A673 (cell line): Measurements from ENCODE around the gene BHLHE23. TPM values are rescaled to one million over a fixed set of nuclear protein-coding genes. Genes with fewer than 3 reads are reported as not detected.

Experiments used
- BruUV-seq: library from RNA; stranded (reverse); fragments of 400-500 nt; replicated peaks from 2 replicates; lab custom pipeline; 2021; lab: Mats Ljungman, UMichigan
- CTCF ChIA-PET: fragments of 300-600 bp; sonication (Branson Sonifier 250); formaldehyde crosslinking; loops from one replicate; lab custom pipeline; 2022; ENCODE audit warnings: antibody characterized with exemption; lab: Charles Lee
- POLR2A ChIA-PET: fragments of 300-600 bp; sonication (Branson Sonifier 250); formaldehyde crosslinking; loops from one replicate; lab custom pipeline; 2022; ENCODE audit warnings: antibody characterized with exemption; ENCODE audit not compliant: low non-redundant PET; lab: Charles Lee
- DNase-seq: peaks from one replicate; pipeline ENCODE4 v3.0.0-alpha.2; 2015; ENCODE audit warnings: low spot score
- H3K27ac ChIP-seq: fragments of 200-600 bp; sonication (generic); 2 replicates; pipeline ENCODE4 v1.5.1; 2016; ENCODE audit warnings: mixed run types, low read depth, mild to moderate bottlenecking, mixed read lengths, antibody characterized with exemption, low read length; ENCODE audit not compliant: poor library complexity, severe bottlenecking
- H3K27me3 ChIP-seq: fragments of 200-600 bp; sonication (generic); replicated peaks from 2 replicates; pipeline ENCODE4 v1.6.1; 2017; ENCODE audit warnings: mixed run types, low read depth, mild to moderate bottlenecking, mixed read lengths, antibody characterized with exemption, low read length; ENCODE audit not compliant: insufficient read depth, poor library complexity
- H3K36me3 ChIP-seq: fragments of 200-600 bp; sonication (generic); 2 replicates; pipeline ENCODE4 v1.6.1; 2016; ENCODE audit warnings: mixed run types, mild to moderate bottlenecking, mixed read lengths, antibody characterized with exemption, low read length; ENCODE audit not compliant: insufficient read depth, poor library complexity, severe bottlenecking
- H3K4me1 ChIP-seq: fragments of 200-600 bp; sonication (generic); 2 replicates; pipeline ENCODE4 v1.6.1; 2017; ENCODE audit warnings: mixed run types, mild to moderate bottlenecking, mixed read lengths, antibody characterized with exemption, low read length; ENCODE audit not compliant: insufficient read depth, poor library complexity, severe bottlenecking
- H3K4me3 ChIP-seq: fragments of 200-600 bp; sonication (generic); 2 replicates; pipeline ENCODE4 v1.5.1; 2016; ENCODE audit warnings: low read depth, mixed run types, mild to moderate bottlenecking, mixed read lengths, low read length; ENCODE audit not compliant: poor library complexity, severe bottlenecking
- H3K9me3 ChIP-seq: fragments of 200-600 bp; sonication (generic); 2 replicates; pipeline ENCODE4 v1.6.1; 2016; ENCODE audit warnings: mixed run types, low read depth, mild to moderate bottlenecking, mixed read lengths, antibody characterized with exemption, low read length; ENCODE audit not compliant: poor library complexity, severe bottlenecking
- EZH2 ChIP-seq: fragments of 200-600 bp; sonication (generic); IDR thresholded peaks from 2 replicates; pipeline ENCODE4 v1.6.1; 2017; ENCODE audit warnings: borderline replicate concordance, low read depth, mild to moderate bottlenecking, mixed read lengths, antibody characterized with exemption, low read length; ENCODE audit not compliant: poor library complexity, severe bottlenecking
- intact Hi-C: fragments of 100-400 bp; cut with micrococcal nuclease; formaldehyde crosslinking; loops from one replicate; pipeline ENCODE4 v1.10.0; 2022; ENCODE audit not compliant: unreplicated experiment
- total RNA-seq: library from RNA; stranded (reverse); gene quantifications from 2 replicates; pipeline ENCODE4 v1.2.3, GENCODE V29; 2021
- TF ChIP-seq, protein P1 (sequence below): fragments of 300-800, 200-600 bp; sonication (generic); conservative IDR thresholded peaks from 2 replicates; pipeline ENCODE4 v1.5.1; 2017; ENCODE audit warnings: low read depth, mild to moderate bottlenecking, antibody characterized with exemption, low read length, moderate library complexity, mixed read lengths

BHLHE23 gene
- total RNA-seq, 1 experiment from 2014 or later, result not detected

DNA sequence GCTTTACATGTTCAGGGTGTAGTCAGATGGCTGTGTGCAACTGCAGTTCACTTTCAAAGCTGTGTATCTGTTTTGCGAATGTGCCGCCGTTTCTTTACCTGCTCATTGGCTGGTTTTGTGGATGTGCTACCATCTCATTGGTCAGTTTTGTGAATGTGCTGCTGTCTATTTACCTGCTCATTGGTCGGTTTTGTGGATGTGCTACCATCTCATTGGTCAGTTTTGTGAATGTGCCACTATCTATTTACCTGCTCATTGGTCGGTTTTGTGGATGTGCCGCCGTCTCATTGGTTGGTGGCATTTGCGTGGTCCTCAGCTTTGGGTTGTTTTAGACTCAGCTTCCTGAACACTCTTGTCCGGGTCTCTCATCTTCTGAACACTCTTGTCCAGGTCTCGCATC lies 40.5 kb upstream of the BHLHE23 start:
- no peaks in the 10 kb centered on the region for H3K4me1 ChIP-seq
- H3K27ac ChIP-seq, result no peak overlapping the region
- H3K4me3 ChIP-seq, result no peak overlapping the region
- no TSS peak for BruUV-seq
- H3K9me3 ChIP-seq, result no peaks in the 10 kb centered on the region
- no peak for TF ChIP-seq EZH2
- TF ChIP-seq, protein P1, sequence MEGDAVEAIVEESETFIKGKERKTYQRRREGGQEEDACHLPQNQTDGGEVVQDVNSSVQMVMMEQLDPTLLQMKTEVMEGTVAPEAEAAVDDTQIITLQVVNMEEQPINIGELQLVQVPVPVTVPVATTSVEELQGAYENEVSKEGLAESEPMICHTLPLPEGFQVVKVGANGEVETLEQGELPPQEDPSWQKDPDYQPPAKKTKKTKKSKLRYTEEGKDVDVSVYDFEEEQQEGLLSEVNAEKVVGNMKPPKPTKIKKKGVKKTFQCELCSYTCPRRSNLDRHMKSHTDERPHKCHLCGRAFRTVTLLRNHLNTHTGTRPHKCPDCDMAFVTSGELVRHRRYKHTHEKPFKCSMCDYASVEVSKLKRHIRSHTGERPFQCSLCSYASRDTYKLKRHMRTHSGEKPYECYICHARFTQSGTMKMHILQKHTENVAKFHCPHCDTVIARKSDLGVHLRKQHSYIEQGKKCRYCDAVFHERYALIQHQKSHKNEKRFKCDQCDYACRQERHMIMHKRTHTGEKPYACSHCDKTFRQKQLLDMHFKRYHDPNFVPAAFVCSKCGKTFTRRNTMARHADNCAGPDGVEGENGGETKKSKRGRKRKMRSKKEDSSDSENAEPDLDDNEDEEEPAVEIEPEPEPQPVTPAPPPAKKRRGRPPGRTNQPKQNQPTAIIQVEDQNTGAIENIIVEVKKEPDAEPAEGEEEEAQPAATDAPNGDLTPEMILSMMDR, result no peak
- DNase-seq, result no peak
- H3K27me3 ChIP-seq, result no peaks in the 10 kb centered on the region
- intact Hi-C loops, result no loop called here
- ChIA-PET CTCF (no interaction called here), POLR2A (no interaction called here)
- no peaks in the 10 kb centered on the region for H3K36me3 ChIP-seq

DNA sequence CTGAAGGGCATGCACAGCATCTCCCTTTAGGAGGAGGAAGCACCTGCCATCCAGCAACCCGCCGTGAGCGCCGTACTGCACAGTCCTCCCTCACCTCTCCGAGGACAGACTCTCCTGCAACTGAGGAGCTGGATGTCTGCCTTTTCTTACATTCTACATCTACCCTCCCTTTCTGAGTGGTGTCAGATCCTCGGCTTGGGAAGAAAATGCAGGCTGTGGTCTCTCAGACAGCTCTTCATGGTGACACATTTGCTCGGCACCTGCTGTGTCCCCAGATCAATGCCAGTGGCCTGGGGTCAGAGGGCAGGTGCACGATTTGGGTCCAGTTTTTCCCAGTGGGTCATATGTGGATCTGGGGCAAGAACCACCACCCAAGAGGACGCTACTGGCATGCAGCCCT lies 40.1 kb upstream of the BHLHE23 start:
- no peaks in the 10 kb centered on the region for H3K27me3 ChIP-seq
- TF ChIP-seq EZH2, result no peak
- TF ChIP-seq, protein P1, result no peak
- POLR2A ChIA-PET, result no interaction called here
- H3K36me3 ChIP-seq, result no peaks in the 10 kb centered on the region
- H3K4me1 ChIP-seq, result no peaks in the 10 kb centered on the region
- H3K27ac ChIP-seq, result no peak overlapping the region
- no peaks in the 10 kb centered on the region for H3K9me3 ChIP-seq
- no peak for DNase-seq
- CTCF ChIA-PET, result no interaction called here
- H3K4me3 ChIP-seq, result no peak overlapping the region
- no TSS peak for BruUV-seq
- intact Hi-C loops, result no loop called here

DNA sequence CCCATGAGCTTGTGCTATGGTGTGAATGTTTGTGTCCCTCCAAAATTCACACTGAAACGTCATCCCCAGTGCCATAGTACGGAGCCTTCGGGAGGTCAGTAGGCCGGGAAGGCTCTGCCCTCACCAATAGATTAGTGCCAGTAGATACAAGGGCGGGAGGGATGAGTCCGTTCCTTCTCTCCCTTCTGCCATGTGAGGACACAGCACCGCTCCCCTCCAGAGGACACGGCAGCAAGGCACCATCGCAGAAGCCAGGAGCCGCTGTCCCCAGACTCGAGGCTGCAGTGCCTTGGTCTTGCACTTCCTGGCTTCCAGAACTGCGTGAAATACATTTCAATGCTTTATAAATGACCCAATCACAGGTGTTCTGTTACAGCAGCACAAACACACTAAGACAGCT lies 39.2 kb upstream of the BHLHE23 start:
- Histone ChIP-seq H3K9me3 (no peaks in the 10 kb centered on the region), H3K4me3 (no peak overlapping the region), H3K36me3 (no peaks in the 10 kb centered on the region), H3K27ac (no peak overlapping the region), H3K27me3 (peaks cover 2% of the 10 kb centered on the region), H3K4me1 (no peaks in the 10 kb centered on the region)
- DNase-seq, result no peak
- TF ChIP-seq, protein P1, result no peak
- no peak for TF ChIP-seq EZH2
- no TSS peak for BruUV-seq
- intact Hi-C loops, result no loop called here
- CTCF ChIA-PET, result no interaction called here
- POLR2A ChIA-PET, result no interaction called here
